NT2/D1 (cell line): ENCODE measurements around the gene BCAS3.

Experiments used
- DNase-seq: peaks from one replicate; pipeline ENCODE4 v3.0.0-alpha.2; 2011; ENCODE audit warnings: low read depth, low spot score
- H3K27me3 ChIP-seq: 2 replicates; pipeline ENCODE4 v1.6.0; 2011; ENCODE audit warnings: mild to moderate bottlenecking; ENCODE audit not compliant: insufficient read length, insufficient read depth
- H3K36me3 ChIP-seq: 2 replicates; pipeline ENCODE4 v1.6.1; 2011; ENCODE audit warnings: mild to moderate bottlenecking, low read length, mixed read lengths; ENCODE audit not compliant: insufficient read depth, insufficient read length
- H3K4me1 ChIP-seq: 2 replicates; pipeline ENCODE4 v1.5.1; 2011; ENCODE audit not compliant: insufficient read depth, insufficient read length
- H3K4me3 ChIP-seq: 2 replicates; pipeline ENCODE4 v1.5.1; 2011; ENCODE audit warnings: low read depth; ENCODE audit not compliant: insufficient read length
- H3K9ac ChIP-seq: 2 replicates; pipeline ENCODE4 v1.6.0; 2011; ENCODE audit warnings: low read depth; ENCODE audit not compliant: insufficient read length
- H3K9me3 ChIP-seq: 2 replicates; pipeline ENCODE4 v1.5.1; 2011; ENCODE audit warnings: mild to moderate bottlenecking, low read length; ENCODE audit not compliant: insufficient read depth
- SUZ12 ChIP-seq: IDR thresholded peaks from 2 replicates; pipeline ENCODE4 v1.6.1; 2011; ENCODE audit not compliant: insufficient read length, insufficient read depth; ENCODE audit errors: extremely low read depth
- YY1 ChIP-seq: IDR thresholded peaks from 2 replicates; pipeline ENCODE4 v1.6.1; 2011; ENCODE audit not compliant: insufficient read length, insufficient read depth
- ZNF274 ChIP-seq: IDR thresholded peaks from 2 replicates; pipeline ENCODE4 v1.6.1; 2011; ENCODE audit warnings: mild to moderate bottlenecking, low read depth, low read length

Gene BCAS3

GRCh38 chr17:61306003-61306402 is 628.4 kb downstream of the BCAS3 start:
- H3K9ac ChIP-seq = no peak overlapping the region
- H3K36me3 ChIP-seq = no peaks in the 10 kb centered on the region
- TF ChIP-seq ZNF274 = no peak
- no peak for TF ChIP-seq SUZ12
- no peak for TF ChIP-seq YY1
- H3K27me3 ChIP-seq = no peaks in the 10 kb centered on the region
- no peak for DNase-seq
- H3K4me1 ChIP-seq = no peaks in the 10 kb centered on the region
- no peaks in the 10 kb centered on the region for H3K9me3 ChIP-seq
- no peak overlapping the region for H3K4me3 ChIP-seq

GRCh38 chr17:61307905-61308886 is 630.5 kb downstream of the BCAS3 start:
- no peaks in the 10 kb centered on the region for H3K4me1 ChIP-seq
- no peak overlapping the region for H3K4me3 ChIP-seq
- DNase-seq = no peak
- no peaks in the 10 kb centered on the region for H3K9me3 ChIP-seq
- TF ChIP-seq YY1 (no peak), ZNF274 (no peak), SUZ12 (no peak)
- no peaks in the 10 kb centered on the region for H3K36me3 ChIP-seq
- H3K9ac ChIP-seq = no peak overlapping the region
- no peaks in the 10 kb centered on the region for H3K27me3 ChIP-seq

- H3K9ac ChIP-seq = no peak overlapping the region
- H3K27me3 ChIP-seq = no peaks in the 10 kb centered on the region
- no peak for TF ChIP-seq YY1
- no peak for TF ChIP-seq ZNF274
- no peak for TF ChIP-seq SUZ12
These were observed 632.0 kb downstream of the BCAS3 start for GRCh38 chr17:61309362-61310256.

GRCh38 chr17:61310590-61310989 is 632.9 kb downstream of the BCAS3 start:
- no peak overlapping the region for H3K4me3 ChIP-seq
- no peaks in the 10 kb centered on the region for H3K9me3 ChIP-seq
- no peaks in the 10 kb centered on the region for H3K36me3 ChIP-seq
- TF ChIP-seq ZNF274 (no peak), YY1 (no peak), SUZ12 (no peak)
- H3K4me1 ChIP-seq = no peaks in the 10 kb centered on the region
- no peaks in the 10 kb centered on the region for H3K27me3 ChIP-seq
- H3K9ac ChIP-seq = no peak overlapping the region
- no peak for DNase-seq

More at GRCh38 chr17:61309362-61310256, 632.0 kb downstream of the BCAS3 start:
- Histone ChIP-seq H3K36me3 (no peaks in the 10 kb centered on the region), H3K4me1 (no peaks in the 10 kb centered on the region), H3K9me3 (no peaks in the 10 kb centered on the region), H3K4me3 (no peak overlapping the region)
- DNase-seq = no peak

- TF ChIP-seq ZNF274 = no peak
- no peak for TF ChIP-seq SUZ12
- no peak for TF ChIP-seq YY1
- DNase-seq = no peak
- H3K4me1 ChIP-seq = no peaks in the 10 kb centered on the region
- no peaks in the 10 kb centered on the region for H3K27me3 ChIP-seq
- no peaks in the 10 kb centered on the region for H3K36me3 ChIP-seq
- no peak overlapping the region for H3K4me3 ChIP-seq
- H3K9me3 ChIP-seq = no peaks in the 10 kb centered on the region
- H3K9ac ChIP-seq = no peak overlapping the region
These were observed 635.0 kb downstream of the BCAS3 start for GRCh38 chr17:61312406-61313295.

- no peaks in the 10 kb centered on the region for H3K9me3 ChIP-seq
These were observed 636.0 kb downstream of the BCAS3 start for GRCh38 chr17:61313461-61314326.

More at GRCh38 chr17:61313461-61314326, 636.0 kb downstream of the BCAS3 start:
- Histone ChIP-seq H3K27me3 (no peaks in the 10 kb centered on the region), H3K4me1 (no peaks in the 10 kb centered on the region), H3K9ac (no peak overlapping the region), H3K4me3 (no peak overlapping the region), H3K36me3 (no peaks in the 10 kb centered on the region)
- no peak for DNase-seq
- TF ChIP-seq SUZ12 (no peak), YY1 (no peak), ZNF274 (no peak)
